ENCODE data around the gene RSL24D1. TPM values are rescaled to one million over a fixed set of nuclear protein-coding genes. Genes with fewer than 3 reads are reported as not detected.
A peak's percentile ranks its signal among the peaks of the same experiment; 100 is the strongest.

Gene RSL24D1
- total and polyA plus RNA-seq, 2 experiments from 2014 or later: 93.1 to 95.2 TPM

DNA sequence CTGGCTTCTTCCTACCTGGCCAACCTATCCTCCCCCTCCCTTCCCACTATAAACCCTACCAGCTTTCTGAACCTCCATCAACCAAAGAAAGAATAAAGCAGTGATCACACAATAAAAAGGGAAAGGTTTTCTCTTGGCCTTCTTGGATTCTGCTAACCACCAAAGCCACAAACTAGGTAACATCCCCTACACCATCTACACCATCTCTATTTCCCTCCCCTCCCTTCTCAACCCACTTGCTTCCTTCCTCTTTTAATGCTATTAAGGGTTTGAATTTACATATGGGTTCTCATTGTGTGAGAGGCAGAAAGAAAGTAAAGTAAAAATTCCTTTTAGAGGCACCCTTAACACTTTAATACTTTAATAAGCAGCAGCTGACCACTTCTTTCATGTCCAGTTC is 25.8 kb upstream of the RSL24D1 start:
- Histone ChIP-seq H3K4me2 (ENCODE audit: unreplicated experiment) (no peak overlapping the region), H4K20me1 (ENCODE audit: insufficient read depth) (no peaks in the 10 kb centered on the region), H2AFZ (no peak overlapping the region), H3K9ac (no peak overlapping the region), H3K9me3 (ENCODE audit: low read depth) (no peaks in the 10 kb centered on the region), H3K27ac (no peak overlapping the region), H3K9me2 (ENCODE audit: insufficient read depth) (no peaks in the 10 kb centered on the region), H3K4me3 (no peak overlapping the region), H3K36me3 (ENCODE audit: low read depth) (0 out of 2 replicates have a peak, but pooled peaks cover 5% of the 10 kb centered on the region), H3K27me3 (replicated peaks; ENCODE audit: insufficient read depth) (no peaks in the 10 kb centered on the region), H3F3A (ENCODE audit: insufficient read depth) (peaks cover 21% of the 10 kb centered on the region), H3K4me1 (ENCODE audit: insufficient read depth) (peaks cover 19% of the 10 kb centered on the region), H3K79me2 (ENCODE audit: insufficient read depth) (no peaks in the 10 kb centered on the region)
- no peak for TF ChIP-seq EZH2 (IDR thresholded peaks at IDR 0.05; ENCODE audit: insufficient read depth, poor library complexity, severe bottlenecking)
- no peak for TF ChIP-seq EZH2phosphoT487 (IDR thresholded peaks at IDR 0.05; ENCODE audit: insufficient read depth, low read depth)
- in situ Hi-C loops (cut with MboI): loop anchor here (25.0 kb wide), 1 partner anchor 415 kb away; no protein-coding TSS in a partner anchor
- no peak for DNase-seq

GRCh38 chr15:55221090-55222011 is 24.6 kb upstream of the RSL24D1 start:
- Histone ChIP-seq H3K79me2 (ENCODE audit: insufficient read depth) (no peaks in the 10 kb centered on the region), H4K20me1 (ENCODE audit: insufficient read depth) (no peaks in the 10 kb centered on the region), H3K27ac (peak overlapping the region; percentile 94), H3K9me2 (ENCODE audit: insufficient read depth) (no peaks in the 10 kb centered on the region), H3K9me3 (ENCODE audit: low read depth) (no peaks in the 10 kb centered on the region), H3F3A (ENCODE audit: insufficient read depth) (peaks cover 21% of the 10 kb centered on the region), H3K4me1 (ENCODE audit: insufficient read depth) (peaks cover 19% of the 10 kb centered on the region), H3K27me3 (replicated peaks; ENCODE audit: insufficient read depth) (no peaks in the 10 kb centered on the region), H3K9ac (peak overlapping the region; percentile 82), H3K36me3 (ENCODE audit: low read depth) (0 out of 2 replicates have a peak, but pooled peaks cover 5% of the 10 kb centered on the region), H2AFZ (peak overlapping the region; percentile 86), H3K4me2 (ENCODE audit: unreplicated experiment) (peak overlapping the region; percentile 89), H3K4me3 (peak overlapping the region; percentile 48)
- WGBS, 2 experiments (ENCODE audit: low coverage in 1 of 2, low lambda C conversion rate in 2 of 2, missing lambda C conversion rate in 2 of 2): 20 to 24% methylated on average over 6 of the region's 6 CpGs
- in situ Hi-C loops (cut with MboI): loop anchor here (25.0 kb wide), 1 partner anchor 416 kb away; no protein-coding TSS in a partner anchor
- TF ChIP-seq EZH2phosphoT487 (IDR thresholded peaks at IDR 0.05; ENCODE audit: insufficient read depth, low read depth) (no peak), EZH2 (IDR thresholded peaks at IDR 0.05; ENCODE audit: insufficient read depth, poor library complexity, severe bottlenecking) (no peak)
- DNase-seq: peak; percentile 95

- peaks cover 19% of the 10 kb centered on the region for H3K4me1 ChIP-seq (ENCODE audit: insufficient read depth)
- in situ Hi-C loops (cut with MboI): loop anchor here (25.0 kb wide), 1 partner anchor 417 kb away; no protein-coding TSS in a partner anchor
- peak overlapping the region; percentile 48 for H3K4me3 ChIP-seq
- no peak for TF ChIP-seq EZH2phosphoT487 (IDR thresholded peaks at IDR 0.05; ENCODE audit: insufficient read depth, low read depth)
- TF ChIP-seq EZH2 (IDR thresholded peaks at IDR 0.05; ENCODE audit: insufficient read depth, poor library complexity, severe bottlenecking): no peak
- peak overlapping the region; percentile 82 for H3K9ac ChIP-seq
- no peaks in the 10 kb centered on the region for H3K9me2 ChIP-seq (ENCODE audit: insufficient read depth)
- H3K79me2 ChIP-seq (ENCODE audit: insufficient read depth): no peaks in the 10 kb centered on the region
- DNase-seq: no peak
- H3K36me3 ChIP-seq (ENCODE audit: low read depth): 0 out of 2 replicates have a peak, but pooled peaks cover 4% of the 10 kb centered on the region
- H3K27ac ChIP-seq: peak overlapping the region; percentile 94
- no peaks in the 10 kb centered on the region for H3K9me3 ChIP-seq (ENCODE audit: low read depth)
- H3F3A ChIP-seq (ENCODE audit: insufficient read depth): peaks cover 21% of the 10 kb centered on the region
- H3K27me3 ChIP-seq (replicated peaks; ENCODE audit: insufficient read depth): no peaks in the 10 kb centered on the region
- H4K20me1 ChIP-seq (ENCODE audit: insufficient read depth): no peaks in the 10 kb centered on the region
- H3K4me2 ChIP-seq (ENCODE audit: unreplicated experiment): peak overlapping the region; percentile 89
- H2AFZ ChIP-seq: peak overlapping the region; percentile 86
Observed at GRCh38 chr15:55220606-55221005, 23.9 kb upstream of the RSL24D1 start.

GRCh38 chr15:55218056-55218455 is 21.3 kb upstream of the RSL24D1 start:
- peak; percentile 22 for DNase-seq
- H2AFZ ChIP-seq: peak overlapping the region; percentile 13; the same call in 1 of the 2 replicates
- no peaks in the 10 kb centered on the region for H3K79me2 ChIP-seq (ENCODE audit: insufficient read depth)
- no peaks in the 10 kb centered on the region for H4K20me1 ChIP-seq (ENCODE audit: insufficient read depth)
- WGBS, 2 experiments (ENCODE audit: low coverage in 1 of 2, low lambda C conversion rate in 2 of 2, missing lambda C conversion rate in 2 of 2): 15 to 18% methylated on average over 2 of the region's 2 CpGs
- H3K27me3 ChIP-seq (replicated peaks; ENCODE audit: insufficient read depth): no peaks in the 10 kb centered on the region
- TF ChIP-seq EZH2phosphoT487 (IDR thresholded peaks at IDR 0.05; ENCODE audit: insufficient read depth, low read depth) (no peak), EZH2 (IDR thresholded peaks at IDR 0.05; ENCODE audit: insufficient read depth, poor library complexity, severe bottlenecking) (no peak)
- peaks cover 21% of the 10 kb centered on the region for H3F3A ChIP-seq (ENCODE audit: insufficient read depth)
- peak overlapping the region; percentile 11; the same call in 1 of the 2 replicates for H3K27ac ChIP-seq
- H3K4me2 ChIP-seq (ENCODE audit: unreplicated experiment): no peak overlapping the region
- 0 out of 2 replicates have a peak overlapping the region, but pooled peaks have one; percentile 10 for H3K9ac ChIP-seq
- no peaks in the 10 kb centered on the region for H3K9me3 ChIP-seq (ENCODE audit: low read depth)
- peaks cover 19% of the 10 kb centered on the region for H3K4me1 ChIP-seq (ENCODE audit: insufficient read depth)
- no peaks in the 10 kb centered on the region for H3K9me2 ChIP-seq (ENCODE audit: insufficient read depth)
- H3K4me3 ChIP-seq: no peak overlapping the region
- in situ Hi-C loops (cut with MboI): loop anchor here (5.0 to 25.0 kb wide), 3 partner anchors 74 to 419 kb away; no protein-coding TSS in a partner anchor
- H3K36me3 ChIP-seq (ENCODE audit: low read depth): no peaks in the 10 kb centered on the region
